Ovary (tissue), 3 donors: ENCODE data around the gene GSTM5.

Source experiments
- POLR2A ChIP-seq: fragments of 450-650 bp; IDR thresholded peaks from one replicate; pipeline ENCODE4 v1.6.1; 2017; ENCODE audit warnings: antibody characterized with exemption, mild to moderate bottlenecking, moderate library complexity
- TF ChIP-seq, protein P1 (sequence below), 3 donors: fragments of 450-650 bp in 2 of 3; fragments of 200-600 bp in 1 of 3; IDR thresholded peaks; one replicate each; pipeline versions ENCODE4 v1.5.1 to v1.8.0; 2016 to 2022; ENCODE audit warnings: antibody characterized with exemption in 3 of 3, mild to moderate bottlenecking in 1 of 3
- donor health status: DM: no; HTN: no; CAD: no.

DNA sequence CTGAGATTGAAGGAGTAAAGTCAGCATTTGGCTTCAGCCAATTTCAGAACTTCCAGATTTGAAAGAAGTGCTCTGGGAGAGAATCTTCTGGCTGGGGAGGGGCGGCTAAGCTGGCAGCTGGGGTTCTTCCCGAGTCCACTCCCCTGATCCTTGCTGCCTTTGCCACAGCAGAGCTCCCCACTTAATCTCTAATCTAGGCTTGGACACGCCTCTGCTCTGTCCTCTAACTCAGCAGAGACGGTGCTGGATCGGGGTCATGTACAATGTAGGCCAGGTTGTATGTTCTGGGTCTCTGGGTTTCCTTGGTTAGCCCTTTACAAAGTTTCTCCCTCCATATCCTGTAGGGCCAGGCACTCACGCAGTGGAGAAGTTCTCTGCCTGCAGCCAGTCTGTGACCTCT, 38.9 kb downstream of the GSTM5 start:
- TF ChIP-seq, protein P1, sequence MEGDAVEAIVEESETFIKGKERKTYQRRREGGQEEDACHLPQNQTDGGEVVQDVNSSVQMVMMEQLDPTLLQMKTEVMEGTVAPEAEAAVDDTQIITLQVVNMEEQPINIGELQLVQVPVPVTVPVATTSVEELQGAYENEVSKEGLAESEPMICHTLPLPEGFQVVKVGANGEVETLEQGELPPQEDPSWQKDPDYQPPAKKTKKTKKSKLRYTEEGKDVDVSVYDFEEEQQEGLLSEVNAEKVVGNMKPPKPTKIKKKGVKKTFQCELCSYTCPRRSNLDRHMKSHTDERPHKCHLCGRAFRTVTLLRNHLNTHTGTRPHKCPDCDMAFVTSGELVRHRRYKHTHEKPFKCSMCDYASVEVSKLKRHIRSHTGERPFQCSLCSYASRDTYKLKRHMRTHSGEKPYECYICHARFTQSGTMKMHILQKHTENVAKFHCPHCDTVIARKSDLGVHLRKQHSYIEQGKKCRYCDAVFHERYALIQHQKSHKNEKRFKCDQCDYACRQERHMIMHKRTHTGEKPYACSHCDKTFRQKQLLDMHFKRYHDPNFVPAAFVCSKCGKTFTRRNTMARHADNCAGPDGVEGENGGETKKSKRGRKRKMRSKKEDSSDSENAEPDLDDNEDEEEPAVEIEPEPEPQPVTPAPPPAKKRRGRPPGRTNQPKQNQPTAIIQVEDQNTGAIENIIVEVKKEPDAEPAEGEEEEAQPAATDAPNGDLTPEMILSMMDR (IDR thresholded peaks at IDR 0.05), result no peak
- no peak for TF ChIP-seq POLR2A
